IMR-90 (cell line): Measurements from ENCODE around the gene CR1L. TPM values are rescaled to one million over a fixed set of nuclear protein-coding genes. Genes with fewer than 3 reads are reported as not detected.

Experiments
- ATAC-seq: fragments of 200-7000 bp; cut with Tn5 transposase; 2 replicates; pipeline ENCODE4 v1.9.1; 2020; ENCODE audit warnings: low read depth, mild to moderate bottlenecking, moderate library complexity
- BruUV-seq: library from RNA; stranded (reverse); fragments of 400-500 nt; replicated peaks from 2 replicates; lab custom pipeline; 2021; lab: Mats Ljungman, UMichigan
- CTCF ChIA-PET: fragments of 300-600 bp; formaldehyde crosslinking; extraction: SDS; loops from one replicate; lab custom pipeline; 2021; ENCODE audit warnings: antibody characterized with exemption; lab: Yijun Ruan, JAX
- POLR2A ChIA-PET: fragments of 300-600 bp; sonication (Branson Sonifier 250); formaldehyde crosslinking; loops from one replicate; lab custom pipeline; 2022; ENCODE audit warnings: antibody characterized with exemption; ENCODE audit not compliant: unreplicated experiment; lab: Charles Lee
- DNase-seq: peaks from one replicate; pipeline ENCODE4 v3.0.0; 2013
- H2AFZ ChIP-seq: replicated peaks from 2 replicates; pipeline ENCODE3; 2013; ENCODE audit warnings: low read length, mild to moderate bottlenecking; ENCODE audit not compliant: poor library complexity
- H2AK5ac ChIP-seq: 2 replicates; pipeline ENCODE4 v1.6.1; 2013; ENCODE audit warnings: low read depth, low read length, inconsistent platforms
- H2AK9ac ChIP-seq: replicated peaks from 2 replicates; pipeline ENCODE3; 2013; ENCODE audit warnings: mild to moderate bottlenecking, low read depth, low read length, moderate library complexity; ENCODE audit not compliant: poor library complexity
- H2BK120ac ChIP-seq: 2 replicates; pipeline ENCODE4 v1.6.1; 2013; ENCODE audit warnings: low read depth, low read length, inconsistent platforms
- H2BK15ac ChIP-seq: 3 replicates; pipeline ENCODE4 v1.6.1; 2013; ENCODE audit warnings: low read depth, low read length, inconsistent platforms
- H2BK20ac ChIP-seq: 2 replicates; pipeline ENCODE4 v1.6.1; 2013; ENCODE audit warnings: low read depth, mild to moderate bottlenecking, inconsistent platforms, low read length, moderate library complexity
- H2BK5ac ChIP-seq: 2 replicates; pipeline ENCODE4 v1.6.1; 2013; ENCODE audit warnings: mild to moderate bottlenecking, low read depth, low read length, inconsistent platforms; ENCODE audit not compliant: poor library complexity, severe bottlenecking
- H3K14ac ChIP-seq: replicated peaks from 2 replicates; pipeline ENCODE4 v1.6.1; 2013; ENCODE audit warnings: low read depth, low read length, inconsistent platforms
- H3K18ac ChIP-seq: 2 replicates; pipeline ENCODE4 v1.6.1; 2013; ENCODE audit warnings: low read depth, low read length, control low read depth
- H3K23ac ChIP-seq: 2 replicates; pipeline ENCODE4 v1.6.1; 2013; ENCODE audit warnings: low read depth, low read length, inconsistent platforms
- H3K27ac ChIP-seq: 2 replicates; pipeline ENCODE4 v1.5.1; 2013; ENCODE audit warnings: mild to moderate bottlenecking, control low read depth, low read length; ENCODE audit not compliant: insufficient read depth
- H3K27me3 ChIP-seq: 2 replicates; pipeline ENCODE4 v1.6.1; 2013; ENCODE audit warnings: low read length; ENCODE audit not compliant: control insufficient read depth, insufficient read depth
- H3K36me3 ChIP-seq: 2 replicates; pipeline ENCODE4 v1.6.1; 2013; ENCODE audit warnings: low read length, mixed read lengths; ENCODE audit not compliant: control insufficient read depth, insufficient read depth
- H3K4ac ChIP-seq: 2 replicates; pipeline ENCODE4 v1.6.1; 2013; ENCODE audit warnings: low read depth, low read length, inconsistent platforms
- H3K4me1 ChIP-seq: 2 replicates; pipeline ENCODE4 v1.6.1; 2013; ENCODE audit warnings: low read length, mixed read lengths; ENCODE audit not compliant: control insufficient read depth, insufficient read depth
- H3K4me2 ChIP-seq: 2 replicates; pipeline ENCODE4 v1.6.1; 2013; ENCODE audit warnings: low read depth, mild to moderate bottlenecking, control low read depth, low read length, moderate library complexity
- H3K4me3 ChIP-seq: 2 replicates; pipeline ENCODE4 v1.5.1; 2013; ENCODE audit warnings: low read depth, mild to moderate bottlenecking, control low read depth, low read length, moderate library complexity; ENCODE audit not compliant: insufficient read depth
- H3K56ac ChIP-seq: 2 replicates; pipeline ENCODE4 v1.6.1; 2013; ENCODE audit warnings: low read length, inconsistent platforms; ENCODE audit not compliant: insufficient read depth; ENCODE audit errors: extremely low read depth
- H3K79me1 ChIP-seq, 2 experiments: 2 replicates each; pipeline ENCODE4 v1.6.1; 2013; ENCODE audit warnings: low read length in 2 of 2, inconsistent platforms in 1 of 2, low read depth in 1 of 2
- H3K9ac ChIP-seq: 2 replicates; pipeline ENCODE4 v1.6.1; 2013; ENCODE audit warnings: low read depth, low read length, control low read depth
- H3K9me1 ChIP-seq: 2 replicates; pipeline ENCODE4 v1.6.1; 2013; ENCODE audit warnings: low read length, inconsistent platforms; ENCODE audit not compliant: insufficient read depth
- H3K9me3 ChIP-seq: 2 replicates; pipeline ENCODE4 v1.6.1; 2013; ENCODE audit warnings: low read length; ENCODE audit not compliant: control insufficient read depth, insufficient read depth
- H4K20me1 ChIP-seq: 2 replicates; pipeline ENCODE4 v1.6.1; 2013; ENCODE audit warnings: low read length, inconsistent platforms; ENCODE audit not compliant: insufficient read depth
- H4K5ac ChIP-seq: 2 replicates; pipeline ENCODE4 v1.6.1; 2013; ENCODE audit warnings: mild to moderate bottlenecking, low read depth, low read length, control low read depth
- H4K8ac ChIP-seq, 2 experiments: 2 replicates each; pipeline ENCODE4 v1.6.1; 2013; ENCODE audit warnings: low read depth in 2 of 2, low read length in 2 of 2, control low read depth in 1 of 2, inconsistent platforms in 1 of 2
- H4K91ac ChIP-seq: 2 replicates; pipeline ENCODE4 v1.6.1; 2013; ENCODE audit warnings: low read depth, low read length, inconsistent platforms; ENCODE audit not compliant: insufficient read depth
- BHLHE40 ChIP-seq: fragments of 150-350 bp; IDR thresholded peaks from 2 replicates; pipeline ENCODE4 v1.6.1; 2016; ENCODE audit warnings: mild to moderate bottlenecking, low read depth, low read length
- CEBPB ChIP-seq: IDR thresholded peaks from 2 replicates; pipeline ENCODE4 v1.6.1; 2012; ENCODE audit warnings: low read depth, low read length, improper control_type of control experiment
- CHD1 ChIP-seq: IDR thresholded peaks from 2 replicates; pipeline ENCODE4 v1.6.1; 2012; ENCODE audit warnings: low read depth, low read length, improper control_type of control experiment
- MAFK ChIP-seq: IDR thresholded peaks from 2 replicates; pipeline ENCODE4 v1.6.1; 2012; ENCODE audit warnings: low read depth, low read length, improper control_type of control experiment
- MAZ ChIP-seq: IDR thresholded peaks from 2 replicates; pipeline ENCODE4 v1.6.1; 2012; ENCODE audit warnings: low read depth, mild to moderate bottlenecking, low read length, improper control_type of control experiment, moderate library complexity, borderline replicate concordance
- MXI1 ChIP-seq: IDR thresholded peaks from 2 replicates; pipeline ENCODE4 v1.6.1; 2012; ENCODE audit warnings: low read depth, mild to moderate bottlenecking, low read length, moderate library complexity, borderline replicate concordance
- NFE2L2 ChIP-seq: fragments of 150-350 bp; IDR thresholded peaks from 2 replicates; pipeline ENCODE4 v1.6.1; 2016; ENCODE audit warnings: low read depth, mild to moderate bottlenecking, low read length
- RAD21 ChIP-seq: IDR thresholded peaks from 2 replicates; pipeline ENCODE4 v1.6.1; 2012; ENCODE audit warnings: low read length, improper control_type of control experiment
- RCOR1 ChIP-seq: IDR thresholded peaks from 2 replicates; pipeline ENCODE4 v1.6.1; 2012; ENCODE audit warnings: mild to moderate bottlenecking, low read length, improper control_type of control experiment; ENCODE audit not compliant: insufficient replicate concordance
- SMC3 ChIP-seq: fragments of 150-350 bp; IDR thresholded peaks from 2 replicates; pipeline ENCODE4 v1.6.1; 2016; ENCODE audit warnings: low read depth, mild to moderate bottlenecking, antibody characterized with exemption, low read length, moderate library complexity
- WGBS, 2 experiments: methylation state at CpG; one replicate each; pipeline versions ENCODE4 v1.1.5 to v1.1.7; 2013; ENCODE audit warnings: missing lambda C conversion rate in 2 of 2; ENCODE audit not compliant: insufficient read length in 1 of 2; ENCODE audit errors: extremely low coverage in 2 of 2; 5-methylcytosine and 5-hydroxymethylcytosine counted together
- dilution Hi-C: fragments of 300-500 bp; cut with HindIII; formaldehyde crosslinking; loops from one replicate; pipeline ENCODE4 v1.14.3; 2018; ENCODE audit warnings: low sequenced_read_pairs; ENCODE audit not compliant: unreplicated experiment
- in situ Hi-C: fragments of 300-500 bp; cut with MboI; formaldehyde crosslinking; loops from 3 replicates; pipeline ENCODE4 v1.14.3; 2019; ENCODE audit warnings: low sequenced_read_pairs, inconsistent platforms, mixed read lengths
- intact Hi-C: fragments of 100-400 bp; cut with micrococcal nuclease; formaldehyde crosslinking; loops from 2 replicates; pipeline ENCODE4 v1.10.0; 2022
- polyA plus RNA-seq, 3 experiments: library from polyadenylated mRNA; depleted of rRNA; stranded (reverse); fragments of >200 nt; gene quantifications; 2 replicates each; pipeline ENCODE4 v1.2.3, GENCODE V29; 2012; ENCODE audit warnings: low replicate concordance in 1 of 3
- total RNA-seq: library from RNA; depleted of rRNA; stranded (reverse); fragments of >200 nt; gene quantifications from 2 replicates; pipeline ENCODE4 v1.2.3, GENCODE V29; 2012
- TF ChIP-seq, protein P1 (sequence below): conservative IDR thresholded peaks from 2 replicates; pipeline ENCODE4 v1.5.1; 2012; ENCODE audit warnings: mild to moderate bottlenecking, low read depth, low read length, improper control_type of control experiment
- TF ChIP-seq, protein P2 (sequence below): fragments of 150-350 bp; IDR thresholded peaks from 2 replicates; pipeline ENCODE4 v1.6.1; 2016; ENCODE audit warnings: low read depth, mild to moderate bottlenecking, low read length, moderate library complexity, borderline replicate concordance

The CR1L gene
- total and polyA plus RNA-seq, 2 of the 4 experiments (the other 2 are of a cell fraction): not detected

DNA sequence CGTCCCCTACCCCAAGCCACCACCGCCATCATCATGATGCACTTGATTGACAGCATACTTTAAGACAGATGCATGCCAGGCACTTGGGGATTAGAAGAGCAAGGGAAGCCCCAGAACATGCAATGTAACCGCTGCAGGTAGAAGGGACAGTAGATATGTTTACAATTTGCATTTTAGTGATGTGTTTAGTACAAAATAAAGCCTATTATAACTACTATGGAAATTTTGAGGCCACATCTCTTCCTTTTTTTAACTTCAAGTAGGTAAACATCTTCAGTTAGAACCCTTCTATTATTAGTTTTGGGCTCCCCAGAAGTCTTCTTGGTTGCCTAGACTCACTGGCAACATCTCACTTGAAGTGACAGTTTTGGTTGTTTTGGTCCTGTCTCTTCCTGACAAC, 25.3 kb downstream of the CR1L start:
- H2BK120ac ChIP-seq: no peak overlapping the region
- no peak overlapping the region for H2AK9ac ChIP-seq
- H3K18ac ChIP-seq: no peak overlapping the region
- H3K9me3 ChIP-seq: no peaks in the 10 kb centered on the region
- H3K4me3 ChIP-seq: no peak overlapping the region
- no peaks in the 10 kb centered on the region for H3K4me1 ChIP-seq
- no peak overlapping the region for H2AK5ac ChIP-seq
- H3K36me3 ChIP-seq: no peaks in the 10 kb centered on the region
- no peak overlapping the region for H4K8ac ChIP-seq
- H3K27ac ChIP-seq: no peak overlapping the region
- no peak overlapping the region for H3K4me2 ChIP-seq
- WGBS, 2 experiments: 33% methylated on average over 1 of the region's 3 CpGs; no CpG with 5 or more reads in 1 of the 2 experiments
- no peaks in the 10 kb centered on the region for H4K20me1 ChIP-seq
- TF ChIP-seq RAD21: no peak
- no peak for TF ChIP-seq CEBPB
- TF ChIP-seq CHD1: no peak
- TF ChIP-seq, protein P1, sequence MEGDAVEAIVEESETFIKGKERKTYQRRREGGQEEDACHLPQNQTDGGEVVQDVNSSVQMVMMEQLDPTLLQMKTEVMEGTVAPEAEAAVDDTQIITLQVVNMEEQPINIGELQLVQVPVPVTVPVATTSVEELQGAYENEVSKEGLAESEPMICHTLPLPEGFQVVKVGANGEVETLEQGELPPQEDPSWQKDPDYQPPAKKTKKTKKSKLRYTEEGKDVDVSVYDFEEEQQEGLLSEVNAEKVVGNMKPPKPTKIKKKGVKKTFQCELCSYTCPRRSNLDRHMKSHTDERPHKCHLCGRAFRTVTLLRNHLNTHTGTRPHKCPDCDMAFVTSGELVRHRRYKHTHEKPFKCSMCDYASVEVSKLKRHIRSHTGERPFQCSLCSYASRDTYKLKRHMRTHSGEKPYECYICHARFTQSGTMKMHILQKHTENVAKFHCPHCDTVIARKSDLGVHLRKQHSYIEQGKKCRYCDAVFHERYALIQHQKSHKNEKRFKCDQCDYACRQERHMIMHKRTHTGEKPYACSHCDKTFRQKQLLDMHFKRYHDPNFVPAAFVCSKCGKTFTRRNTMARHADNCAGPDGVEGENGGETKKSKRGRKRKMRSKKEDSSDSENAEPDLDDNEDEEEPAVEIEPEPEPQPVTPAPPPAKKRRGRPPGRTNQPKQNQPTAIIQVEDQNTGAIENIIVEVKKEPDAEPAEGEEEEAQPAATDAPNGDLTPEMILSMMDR: no peak
- no peak for TF ChIP-seq MAZ
- no peak for TF ChIP-seq NFE2L2
- no peak for TF ChIP-seq MAFK
- TF ChIP-seq RCOR1: no peak
- TF ChIP-seq SMC3: no peak
- TF ChIP-seq, protein P2, sequence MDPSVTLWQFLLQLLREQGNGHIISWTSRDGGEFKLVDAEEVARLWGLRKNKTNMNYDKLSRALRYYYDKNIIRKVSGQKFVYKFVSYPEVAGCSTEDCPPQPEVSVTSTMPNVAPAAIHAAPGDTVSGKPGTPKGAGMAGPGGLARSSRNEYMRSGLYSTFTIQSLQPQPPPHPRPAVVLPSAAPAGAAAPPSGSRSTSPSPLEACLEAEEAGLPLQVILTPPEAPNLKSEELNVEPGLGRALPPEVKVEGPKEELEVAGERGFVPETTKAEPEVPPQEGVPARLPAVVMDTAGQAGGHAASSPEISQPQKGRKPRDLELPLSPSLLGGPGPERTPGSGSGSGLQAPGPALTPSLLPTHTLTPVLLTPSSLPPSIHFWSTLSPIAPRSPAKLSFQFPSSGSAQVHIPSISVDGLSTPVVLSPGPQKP: no peak
- TF ChIP-seq MXI1: no peak
- no peak for TF ChIP-seq BHLHE40
- H2AFZ ChIP-seq: no peak overlapping the region
- DNase-seq: no peak
- no peak overlapping the region for H3K4ac ChIP-seq
- peaks cover 18% of the 10 kb centered on the region for H3K27me3 ChIP-seq
- BruUV-seq: no TSS peak
- no peak for ATAC-seq
- H2BK20ac ChIP-seq: no peak overlapping the region
- no peak overlapping the region for H3K14ac ChIP-seq
- intact Hi-C loops: no loop called here
- no peaks in the 10 kb centered on the region for H3K9me1 ChIP-seq
- in situ Hi-C loops: no loop called here
- H2BK5ac ChIP-seq: no peak overlapping the region
- no peak overlapping the region for H3K9ac ChIP-seq
- dilution Hi-C loops: no loop called here
- ChIA-PET POLR2A (no interaction called here), CTCF (no interaction called here)
- H3K56ac ChIP-seq: no peak overlapping the region
- no peak overlapping the region for H2BK15ac ChIP-seq
- no peak overlapping the region for H4K5ac ChIP-seq
- H3K79me1 ChIP-seq: no peaks in the 10 kb centered on the region
- H4K91ac ChIP-seq: no peak overlapping the region
- H3K23ac ChIP-seq: no peak overlapping the region
